Activated CD8-positive, alpha-beta memory T cell treated with anti-CD3 and anti-CD28 coated beads for 36 hours (primary cell): ENCODE results near the gene DGKQ. TPM values are rescaled to one million over a fixed set of nuclear protein-coding genes. Genes with fewer than 3 reads are reported as not detected.
"Not testable (repeated sequence)": the region's sequence is repeated elsewhere in the genome, so short reads cannot be mapped to it uniquely, and the experiment has no call there.

Experiments used
- CTCF ChIA-PET: fragments of 350-600 bp; sonication (Branson Sonifier 250); formaldehyde crosslinking; loops from one replicate; lab custom pipeline; 2021; ENCODE audit warnings: antibody characterized with exemption; lab: Charles Lee
- POLR2A ChIA-PET: fragments of 350-600 bp; sonication (Branson Sonifier 250); formaldehyde crosslinking; loops from one replicate; lab custom pipeline; 2021; ENCODE audit warnings: antibody characterized with exemption; lab: Charles Lee
- total RNA-seq, 2 experiments: library from RNA; stranded (reverse); gene quantifications; one replicate each; pipeline ENCODE4 v1.2.3, GENCODE V29; 2021

Gene DGKQ
- total RNA-seq, 2 experiments from 2014 or later, result 15.0 to 15.3 TPM

- ChIA-PET CTCF (interaction anchor here (0.6 to 1.6 kb wide), 19 partner anchors 15 to 254 kb away, joined by 3 to 9 read pairs (median 4); partner anchors contain the start of genes GAK and TMEM175), POLR2A (interaction anchor here (0.7 to 1.5 kb wide), 3 partner anchors 108 to 302 kb away, joined by 3 to 6 read pairs (median 4); no protein-coding TSS in a partner anchor)
These were observed 13.7 kb upstream of the DGKQ start, which contains the start of gene IDUA for GRCh38 chr4:986879-987623. IDUA (plus strand) TSS chr4:987044; CDS start chr4:987085, 41 bp downstream.

- CTCF ChIA-PET, result interaction anchor here (0.8 to 1.6 kb wide), 11 partner anchors 16 to 245 kb away, joined by 3 to 9 read pairs (median 4); no protein-coding TSS in a partner anchor
- POLR2A ChIA-PET, result interaction anchor here (0.7 to 1.5 kb wide), 3 partner anchors 108 to 303 kb away, joined by 3 to 6 read pairs (median 4); no protein-coding TSS in a partner anchor
These were observed 13.1 kb upstream of the DGKQ start for GRCh38 chr4:986428-986878.

DNA sequence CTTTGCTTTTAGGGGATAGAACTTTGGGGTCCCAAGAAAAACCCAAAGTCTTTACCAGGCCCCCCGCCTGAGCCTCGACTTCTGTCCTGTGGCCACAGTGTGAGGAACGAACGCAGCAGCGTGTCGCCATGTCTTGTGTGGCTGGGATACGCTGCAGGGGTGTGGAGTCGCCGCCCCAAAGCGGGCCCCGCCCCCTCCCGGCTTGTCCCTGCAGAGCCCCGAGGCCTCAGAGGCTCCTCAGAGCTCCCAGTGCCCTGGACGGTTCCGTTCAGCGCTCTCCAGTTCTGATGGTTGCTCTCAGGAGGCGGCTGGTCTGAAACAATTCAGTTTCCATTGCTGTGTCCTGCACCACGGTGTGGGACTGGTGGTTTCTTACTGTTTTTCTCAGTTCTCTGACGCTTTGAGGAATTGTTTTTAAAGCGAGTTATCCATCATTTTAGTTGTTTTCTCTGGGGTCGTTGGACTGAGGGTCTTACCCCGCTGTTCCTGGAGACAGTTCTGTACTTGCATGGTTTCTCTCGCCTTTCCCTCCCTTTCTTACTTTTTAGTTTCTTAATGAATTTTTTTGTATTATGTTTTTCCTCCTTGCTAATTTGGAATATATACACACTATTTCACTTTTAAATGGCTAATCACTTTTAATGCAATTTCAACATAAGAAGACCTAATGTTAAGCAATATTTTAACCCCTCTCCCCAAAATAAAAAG is 11.9 kb upstream of the DGKQ start:
- POLR2A ChIA-PET, result no interaction called here
- CTCF ChIA-PET, result no interaction called here

DNA sequence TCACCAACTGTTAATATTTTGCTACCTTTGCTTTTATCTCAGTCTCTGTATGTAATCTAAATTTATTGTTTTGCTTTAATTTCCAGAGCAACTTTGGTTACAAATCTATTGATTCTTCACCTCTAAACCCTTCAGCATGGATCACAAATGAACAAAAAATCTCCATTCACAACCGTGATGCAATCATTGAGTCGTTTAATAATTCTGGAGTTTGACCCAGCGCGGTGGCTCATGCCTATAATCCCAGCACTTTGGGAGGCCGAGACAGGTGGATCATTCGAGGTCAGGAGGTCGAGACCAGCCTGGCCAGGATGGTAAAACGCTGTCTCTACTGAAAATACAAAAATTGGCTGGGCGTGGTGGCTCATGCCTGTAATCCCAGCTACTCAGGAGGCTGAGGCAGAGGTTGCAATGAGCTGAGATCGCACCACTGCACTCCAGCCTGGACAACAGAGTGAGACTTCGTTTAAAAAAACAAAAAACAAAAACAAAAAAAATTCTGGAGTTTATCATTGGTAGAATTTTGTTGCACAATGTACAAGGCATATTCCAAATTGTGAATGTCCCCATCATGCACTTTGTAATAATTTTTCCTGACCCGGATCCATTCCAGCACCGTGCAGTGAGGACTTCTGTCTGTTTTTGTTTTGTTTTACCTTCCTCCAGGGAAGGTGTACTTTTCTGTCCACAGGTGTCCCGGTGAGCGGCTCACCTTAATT is 11.1 kb upstream of the DGKQ start:
- CTCF ChIA-PET, result no interaction called here
- POLR2A ChIA-PET, result no interaction called here

DNA sequence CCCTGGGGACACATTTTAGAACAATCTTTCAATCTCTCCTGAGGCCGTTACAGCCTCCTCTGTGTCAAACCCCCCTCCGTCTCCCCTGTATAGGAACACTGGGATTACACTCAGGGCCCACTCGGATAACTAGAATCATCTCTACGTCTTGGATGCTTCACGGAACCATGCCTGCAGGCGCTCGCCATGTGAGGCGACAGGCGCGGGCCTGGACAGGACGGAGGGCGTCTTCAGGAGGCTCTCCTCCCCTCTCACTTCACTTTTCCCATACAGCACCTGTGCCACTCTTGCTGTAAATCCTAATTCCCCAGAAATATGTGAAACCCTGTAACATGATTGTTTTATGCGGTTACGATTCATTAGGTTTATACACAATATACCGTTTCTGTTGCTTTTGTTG is 9.4 kb upstream of the DGKQ start:
- POLR2A ChIA-PET, result no interaction called here
- CTCF ChIA-PET, result no interaction called here

GRCh38 chr4:982291-982690 is 8.9 kb upstream of the DGKQ start:
- POLR2A ChIA-PET, result no interaction called here
- CTCF ChIA-PET, result no interaction called here

DNA sequence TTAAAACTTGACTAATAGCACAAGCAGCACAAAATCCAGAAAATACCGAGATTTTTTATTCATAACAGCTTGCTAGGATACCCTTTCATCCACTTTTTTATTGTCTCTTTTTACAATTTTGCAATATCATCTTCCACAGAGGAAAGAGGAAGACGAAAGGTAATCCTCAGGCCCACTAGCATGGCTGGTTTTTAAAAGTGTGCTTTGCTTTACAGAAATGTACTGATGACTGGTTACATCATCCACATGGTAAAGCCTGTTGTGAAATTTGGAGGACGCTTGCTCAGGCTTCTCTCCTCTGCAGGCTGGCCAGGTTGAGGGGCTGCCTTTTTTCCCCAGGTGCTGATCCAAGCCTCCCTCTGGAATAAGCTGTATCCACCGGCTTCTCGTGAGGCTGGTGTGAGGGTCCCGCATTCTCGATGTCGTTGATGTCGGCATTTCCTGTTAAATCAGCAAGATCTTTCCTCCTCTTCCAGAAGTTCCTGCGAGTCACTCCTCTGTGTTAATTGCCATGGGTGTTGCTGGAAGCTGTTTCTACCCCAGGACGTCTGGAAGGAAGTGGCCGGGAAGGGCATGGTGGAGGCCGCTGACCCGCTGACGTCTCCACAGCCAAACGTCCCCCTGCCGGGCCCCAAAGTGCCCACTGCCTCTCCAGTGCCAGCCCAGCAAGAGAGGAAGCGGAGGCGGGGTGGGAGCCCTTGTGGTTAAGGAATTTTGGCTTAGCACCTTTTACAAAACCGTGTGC is 5.8 kb upstream of the DGKQ start:
- ChIA-PET POLR2A (no interaction called here), CTCF (no interaction called here)

GRCh38 chr4:976016-976415 is 2.6 kb upstream of the DGKQ start:
- CTCF ChIA-PET, POLR2A ChIA-PET: not testable (repeated sequence)

DNA sequence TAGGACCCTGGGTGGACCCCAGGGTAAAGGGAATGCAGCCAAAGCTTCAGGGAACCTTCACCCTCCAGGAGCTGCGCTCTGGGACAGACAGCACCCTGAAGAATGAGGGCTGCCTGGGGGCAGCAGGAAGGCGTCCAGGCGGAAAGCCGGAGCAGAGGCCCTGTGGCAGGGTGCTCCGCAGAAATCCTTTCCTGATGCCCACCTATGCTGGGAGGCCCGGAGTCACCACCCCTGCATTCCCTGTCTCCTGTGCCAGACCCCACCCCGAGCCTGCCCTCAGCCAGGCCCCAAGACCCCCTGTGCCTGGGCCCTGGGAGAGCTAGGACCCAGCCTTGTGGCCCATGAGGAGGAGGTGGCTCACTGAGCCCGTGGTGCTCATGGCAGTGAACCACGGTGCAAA is 1.3 kb upstream of the DGKQ start:
- ChIA-PET POLR2A (no interaction called here), CTCF (no interaction called here)

DNA sequence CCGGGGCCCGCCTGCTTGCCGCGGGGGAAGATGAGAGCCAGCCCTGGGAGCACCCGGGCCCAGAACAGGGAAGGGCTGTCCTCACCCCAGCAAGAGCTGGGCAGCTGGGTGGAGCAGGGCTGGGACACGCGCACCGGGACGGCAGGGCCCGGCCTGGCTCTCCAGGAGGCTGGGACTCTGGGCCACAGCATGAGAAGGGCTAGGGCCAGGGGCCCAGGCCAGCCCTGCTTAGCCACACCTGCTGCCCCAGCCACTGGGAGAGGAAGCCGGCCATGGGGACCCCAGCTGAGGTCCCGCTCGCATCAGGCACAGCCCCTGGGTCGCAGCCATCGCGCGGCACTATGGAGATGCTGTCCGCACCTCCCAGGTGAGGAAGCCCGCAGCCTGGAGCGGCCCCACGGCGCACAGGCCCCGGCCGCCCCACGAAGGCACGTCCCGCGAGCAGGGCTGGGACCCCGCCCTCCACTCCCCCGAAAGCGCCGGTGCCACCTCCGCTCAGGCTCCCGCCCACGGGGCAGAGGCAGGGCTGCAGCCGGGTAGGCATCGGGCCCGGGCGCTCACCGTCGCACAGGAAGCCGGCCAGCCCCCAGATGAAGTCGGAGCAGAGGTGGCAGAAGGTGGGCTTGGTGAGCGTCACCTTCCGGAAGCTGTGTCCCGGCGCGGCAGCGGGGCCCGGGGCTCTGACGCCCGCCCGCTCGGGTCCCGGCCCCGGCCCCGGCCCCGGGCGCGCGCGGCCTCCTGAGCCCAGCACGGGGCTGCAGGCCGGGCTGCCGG is 531 bp downstream of the DGKQ start:
- ChIA-PET POLR2A (no interaction called here), CTCF (interaction anchor here (1.2 to 1.8 kb wide), 2 partner anchors 15 to 37 kb away, joined by 3 to 5 read pairs; partner anchors contain the start of gene IDUA)

GRCh38 chr4:971666-972500 is 1.5 kb downstream of the DGKQ start:
- ChIA-PET CTCF (interaction anchor here (1.2 to 1.8 kb wide), 2 partner anchors 15 to 38 kb away, joined by 3 to 5 read pairs; partner anchors contain the start of gene IDUA), POLR2A (no interaction called here)

GRCh38 chr4:970854-971520 is 2.4 kb downstream of the DGKQ start:
- ChIA-PET CTCF (interaction anchor here (1.8 kb wide), 1 partner anchor 16 kb away, joined by 5 read pairs; the partner anchor contains the start of gene IDUA), POLR2A (no interaction called here)

GRCh38 chr4:970046-970745 is 3.2 kb downstream of the DGKQ start:
- ChIA-PET CTCF (no interaction called here), POLR2A (interaction anchor here (0.6 kb wide), 1 partner anchor 217 kb away, joined by 3 read pairs; no protein-coding TSS in a partner anchor)

DNA sequence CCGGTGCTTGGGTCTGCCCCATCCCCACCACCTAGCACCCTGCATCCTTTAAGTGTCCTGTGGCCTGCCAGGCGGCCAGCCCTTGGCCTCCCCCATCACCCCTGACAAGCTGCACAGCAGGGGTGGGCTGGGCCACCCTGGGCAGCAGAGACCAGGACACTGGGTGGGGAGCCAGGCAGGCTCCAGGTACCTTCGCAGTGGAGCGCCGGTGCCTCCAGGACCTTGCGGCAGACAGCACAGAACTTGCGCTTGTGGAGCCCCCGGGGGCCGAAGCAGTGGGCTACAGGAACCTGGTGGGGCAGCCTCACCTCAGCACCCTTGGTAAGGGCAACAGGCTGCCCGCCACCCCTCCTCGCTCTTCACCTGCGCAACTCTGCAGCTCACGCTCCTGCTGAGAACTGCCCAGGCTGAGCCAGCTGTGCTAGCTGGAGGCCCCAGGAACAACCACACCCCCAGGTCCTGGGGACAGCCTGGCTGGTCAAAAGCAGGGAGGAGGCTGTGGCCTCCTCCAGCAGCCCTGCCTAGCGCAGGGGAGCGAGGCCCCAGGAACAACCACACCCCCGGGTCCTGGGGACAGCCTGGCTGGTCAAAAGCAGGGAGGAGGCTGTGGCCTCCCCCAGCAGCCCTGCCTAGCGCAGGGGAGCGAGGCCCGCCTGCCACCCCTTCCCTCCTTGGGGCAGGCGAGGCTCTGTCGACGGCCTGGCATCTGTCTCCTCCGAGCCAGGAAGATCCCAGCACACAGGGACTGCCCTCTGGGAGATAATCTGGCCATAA is 4.6 kb downstream of the DGKQ start:
- ChIA-PET POLR2A (interaction anchor here (0.7 kb wide), 1 partner anchor 758 kb away, joined by 3 read pairs; no protein-coding TSS in a partner anchor), CTCF (interaction anchor here (1.3 kb wide), 1 partner anchor 19 kb away, joined by 3 read pairs; no protein-coding TSS in a partner anchor)

- ChIA-PET CTCF (interaction anchor here (1.3 kb wide), 1 partner anchor 19 kb away, joined by 3 read pairs; no protein-coding TSS in a partner anchor), POLR2A (interaction anchor here (0.7 kb wide), 1 partner anchor 757 kb away, joined by 3 read pairs; no protein-coding TSS in a partner anchor)
These were observed 5.1 kb downstream of the DGKQ start for GRCh38 chr4:968221-968620.
